ENCODE data around the gene LSAMP. TPM values are rescaled to one million over a fixed set of nuclear protein-coding genes. Genes with fewer than 3 reads are reported as not detected.

The LSAMP gene
- total RNA-seq, 4 donors from 2014 or later, result 1.1 to 3.5 (median 2.0) TPM

DNA sequence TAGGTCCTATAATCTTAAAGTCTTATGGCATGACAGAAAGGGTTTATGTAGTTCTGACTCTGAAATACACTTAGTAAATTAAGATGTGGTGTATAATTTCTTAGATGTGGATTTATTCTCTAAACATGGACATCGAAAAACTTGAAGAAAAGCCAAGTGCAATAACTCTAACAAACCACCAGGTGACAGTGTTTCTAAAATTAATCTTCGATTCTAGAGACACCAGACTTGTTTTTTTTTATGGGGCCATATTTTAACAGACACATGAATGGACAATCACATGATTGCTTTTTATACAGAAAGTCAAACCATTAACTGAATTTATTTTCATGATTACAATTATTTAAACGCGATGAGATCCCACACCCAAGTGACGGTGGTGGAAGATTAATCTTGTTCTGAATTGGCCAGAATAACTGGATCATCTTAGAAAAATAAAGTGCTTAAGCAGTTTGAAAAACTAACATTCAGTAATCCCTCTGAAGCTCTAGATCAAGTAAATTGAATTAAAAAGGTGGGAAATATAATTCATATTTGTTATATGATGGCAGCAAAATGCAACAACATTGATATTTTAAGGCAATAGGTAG is 305.1 kb downstream of the LSAMP start:
- no peak overlapping the region for H3K4me3 ChIP-seq (ENCODE audit: low read depth, poor library complexity, severe bottlenecking)
- DNase-seq (ENCODE audit: low spot score in 2 of 2), result no peak
- intact Hi-C loops (cut with DNase I; ENCODE audit: low total_unique reads), result no loop called here
- 37 to 45% methylated on average over 5 of the region's 5 CpGs for WGBS, 2 donors
- TF ChIP-seq, protein P1, sequence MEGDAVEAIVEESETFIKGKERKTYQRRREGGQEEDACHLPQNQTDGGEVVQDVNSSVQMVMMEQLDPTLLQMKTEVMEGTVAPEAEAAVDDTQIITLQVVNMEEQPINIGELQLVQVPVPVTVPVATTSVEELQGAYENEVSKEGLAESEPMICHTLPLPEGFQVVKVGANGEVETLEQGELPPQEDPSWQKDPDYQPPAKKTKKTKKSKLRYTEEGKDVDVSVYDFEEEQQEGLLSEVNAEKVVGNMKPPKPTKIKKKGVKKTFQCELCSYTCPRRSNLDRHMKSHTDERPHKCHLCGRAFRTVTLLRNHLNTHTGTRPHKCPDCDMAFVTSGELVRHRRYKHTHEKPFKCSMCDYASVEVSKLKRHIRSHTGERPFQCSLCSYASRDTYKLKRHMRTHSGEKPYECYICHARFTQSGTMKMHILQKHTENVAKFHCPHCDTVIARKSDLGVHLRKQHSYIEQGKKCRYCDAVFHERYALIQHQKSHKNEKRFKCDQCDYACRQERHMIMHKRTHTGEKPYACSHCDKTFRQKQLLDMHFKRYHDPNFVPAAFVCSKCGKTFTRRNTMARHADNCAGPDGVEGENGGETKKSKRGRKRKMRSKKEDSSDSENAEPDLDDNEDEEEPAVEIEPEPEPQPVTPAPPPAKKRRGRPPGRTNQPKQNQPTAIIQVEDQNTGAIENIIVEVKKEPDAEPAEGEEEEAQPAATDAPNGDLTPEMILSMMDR (IDR thresholded peaks at IDR 0.05), result no peak
- TF ChIP-seq POLR2A (IDR thresholded peaks at IDR 0.05), result no peak

DNA sequence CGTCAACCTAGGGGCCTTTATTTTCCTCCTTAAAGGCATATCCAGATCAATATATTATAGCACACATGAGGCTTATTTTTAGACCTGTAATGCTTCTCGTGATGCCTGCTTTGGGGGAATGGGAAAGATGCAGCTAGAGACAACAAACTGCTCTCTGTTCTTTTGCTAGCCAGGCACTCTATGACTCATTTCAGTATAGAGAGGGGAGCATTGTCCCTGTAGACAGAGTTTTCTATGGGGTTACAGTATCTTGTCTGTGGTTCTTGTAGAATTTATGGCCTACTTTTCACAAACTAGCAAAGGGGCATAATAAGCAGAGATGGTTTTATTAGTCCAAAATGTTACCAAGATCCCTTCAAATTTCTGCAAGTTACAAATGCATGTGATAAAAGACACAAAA is 305.6 kb downstream of the LSAMP start:
- no peak for TF ChIP-seq POLR2A (IDR thresholded peaks at IDR 0.05)
- TF ChIP-seq, protein P1 (IDR thresholded peaks at IDR 0.05), result no peak
- intact Hi-C loops (cut with DNase I; ENCODE audit: low total_unique reads), result no loop called here
- DNase-seq (ENCODE audit: low spot score in 2 of 2), result no peak
- H3K4me3 ChIP-seq (ENCODE audit: low read depth, poor library complexity, severe bottlenecking), result no peak overlapping the region
- 75 to 87% methylated on average over 2 of the region's 2 CpGs for WGBS, 2 donors

DNA sequence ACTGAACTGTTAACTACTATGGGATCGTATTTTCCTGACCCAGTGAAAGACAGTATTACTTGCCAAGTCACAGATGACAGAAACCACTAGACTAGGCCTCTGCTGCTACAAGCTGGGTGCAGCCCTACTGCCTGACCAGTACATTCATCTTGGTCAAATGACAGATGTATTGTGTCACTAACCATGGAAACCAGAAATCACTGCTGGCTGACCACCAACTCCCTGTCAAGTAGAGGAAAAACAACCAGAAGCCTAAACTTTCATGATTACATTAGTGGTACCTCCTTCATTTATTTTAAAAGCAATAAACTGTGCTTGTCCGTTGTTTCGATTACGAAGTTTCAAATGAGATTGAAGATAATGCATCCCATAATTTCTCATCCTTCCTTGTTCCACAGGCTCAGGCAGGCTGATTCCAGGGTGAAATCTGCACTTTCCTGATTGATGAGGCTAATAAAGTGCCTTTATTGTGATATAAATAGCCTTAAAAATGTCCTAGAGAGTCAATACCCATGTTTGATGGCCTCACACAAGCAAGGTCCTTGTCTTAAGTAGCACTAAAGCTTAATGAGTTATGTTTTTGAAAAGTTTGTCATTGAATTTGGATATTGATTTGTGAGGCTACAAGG is 309.7 kb downstream of the LSAMP start:
- intact Hi-C loops (cut with DNase I; ENCODE audit: low total_unique reads), result no loop called here
- TF ChIP-seq POLR2A (IDR thresholded peaks at IDR 0.05), result no peak
- TF ChIP-seq, protein P1 (IDR thresholded peaks at IDR 0.05), result no peak
- no peak for DNase-seq (ENCODE audit: low spot score in 2 of 2)
- no peak overlapping the region for H3K4me3 ChIP-seq (ENCODE audit: low read depth, poor library complexity, severe bottlenecking)
- WGBS, 2 donors, result 57 to 64% methylated on average over 4 of the region's 4 CpGs

GRCh38 chr3:116129187-116129946 is 315.9 kb downstream of the LSAMP start:
- H3K4me3 ChIP-seq (ENCODE audit: low read depth, poor library complexity, severe bottlenecking), result no peak overlapping the region

DNA sequence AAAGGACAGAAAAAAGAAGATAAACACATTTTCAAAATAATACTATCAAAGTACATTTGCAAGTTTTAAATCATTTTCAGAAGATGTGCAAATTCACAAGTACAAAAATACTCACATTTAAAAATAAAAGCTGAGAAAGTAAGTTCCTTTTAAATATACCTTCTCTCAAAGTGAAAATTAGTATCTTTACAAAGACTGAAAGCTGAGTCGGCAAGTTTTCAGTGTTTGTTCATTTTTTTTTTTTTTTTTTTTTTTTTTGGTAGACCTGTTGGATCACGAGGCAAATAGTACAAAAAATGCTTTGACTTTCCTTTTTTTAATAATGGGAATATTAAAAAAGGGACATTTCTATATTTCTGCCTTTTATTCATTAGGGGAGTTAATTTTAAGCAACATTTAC is 317.8 kb downstream of the LSAMP start:
- H3K4me3 ChIP-seq (ENCODE audit: low read depth, poor library complexity, severe bottlenecking), result no peak overlapping the region
- TF ChIP-seq, protein P1 (IDR thresholded peaks at IDR 0.05), result no peak
- no peak for TF ChIP-seq POLR2A (IDR thresholded peaks at IDR 0.05)
- intact Hi-C loops (cut with DNase I; ENCODE audit: low total_unique reads), result no loop called here
- WGBS, 2 donors, result 74 to 75% methylated on average over 2 of the region's 2 CpGs
- no peak for DNase-seq (ENCODE audit: low spot score in 2 of 2)

More at GRCh38 chr3:116129187-116129946, 315.9 kb downstream of the LSAMP start:
- intact Hi-C loops (cut with DNase I; ENCODE audit: low total_unique reads), result no loop called here
- no peak for DNase-seq (ENCODE audit: low spot score in 2 of 2)
- 87 to 89% methylated on average over 5 of the region's 5 CpGs for WGBS, 2 donors
- TF ChIP-seq POLR2A (IDR thresholded peaks at IDR 0.05), result no peak
- TF ChIP-seq, protein P1 (IDR thresholded peaks at IDR 0.05), result no peak

All from lower leg skin (tissue), 4 donors.